Activated CD4-positive, alpha-beta T cell treated with anti-CD3 and anti-CD28 coated beads for 36 hours (primary cell): ENCODE data around the gene RPTN. TPM values are rescaled to one million over a fixed set of nuclear protein-coding genes. Genes with fewer than 3 reads are reported as not detected.
A peak's percentile ranks its signal among the peaks of the same experiment; 100 is the strongest.

Source experiments
- ATAC-seq: fragments of 200-7000 bp; cut with Tn5 transposase; one replicate; pipeline ENCODE4 v1.10.0; 2021; ENCODE audit warnings: mild to moderate bottlenecking, moderate library complexity
- CTCF ChIA-PET: fragments of 350-600 bp; sonication (Branson Sonifier 250); formaldehyde crosslinking; loops from one replicate; lab custom pipeline; 2021; ENCODE audit warnings: antibody characterized with exemption; lab: Charles Lee
- POLR2A ChIA-PET: fragments of 350-600 bp; sonication (Branson Sonifier 250); formaldehyde crosslinking; loops from one replicate; lab custom pipeline; 2021; ENCODE audit warnings: antibody characterized with exemption, inconsistent platforms; lab: Charles Lee
- DNase-seq: peaks from one replicate; pipeline ENCODE4 v3.0.0-alpha.2; 2020
- H3K27ac Mint-ChIP-seq: one replicate; pipeline ENCODE4 v1.8.0; 2021; ENCODE audit warnings: mixed read lengths
- H3K27me3 Mint-ChIP-seq: one replicate; pipeline ENCODE4 v1.8.0; 2021; ENCODE audit warnings: mixed read lengths
- H3K36me3 Mint-ChIP-seq: one replicate; pipeline ENCODE4 v1.8.0; 2021; ENCODE audit warnings: low read depth, mixed read lengths
- H3K4me1 Mint-ChIP-seq: one replicate; pipeline ENCODE4 v1.8.0; 2021; ENCODE audit warnings: mixed read lengths
- H3K4me3 Mint-ChIP-seq: one replicate; pipeline ENCODE4 v1.8.0; 2021; ENCODE audit warnings: mild to moderate bottlenecking, moderate library complexity, mixed read lengths
- H3K9me3 Mint-ChIP-seq: one replicate; pipeline ENCODE4 v1.8.0; 2021; ENCODE audit warnings: low read depth, mixed read lengths
- intact Hi-C, 2 experiments: fragments of 100-400 bp; cut with DNase I in 1 of 2; cut with micrococcal nuclease in 1 of 2; formaldehyde crosslinking; loops; one replicate each; pipeline versions ENCODE4 v1.14.2 to v1.15.1; 2022 to 2024; cut with DNase I, micrococcal nuclease
- total RNA-seq, 2 experiments: library from RNA; stranded (reverse); gene quantifications; one replicate each; pipeline ENCODE4 v1.2.3, GENCODE V29; 2021

The RPTN gene, protein sequence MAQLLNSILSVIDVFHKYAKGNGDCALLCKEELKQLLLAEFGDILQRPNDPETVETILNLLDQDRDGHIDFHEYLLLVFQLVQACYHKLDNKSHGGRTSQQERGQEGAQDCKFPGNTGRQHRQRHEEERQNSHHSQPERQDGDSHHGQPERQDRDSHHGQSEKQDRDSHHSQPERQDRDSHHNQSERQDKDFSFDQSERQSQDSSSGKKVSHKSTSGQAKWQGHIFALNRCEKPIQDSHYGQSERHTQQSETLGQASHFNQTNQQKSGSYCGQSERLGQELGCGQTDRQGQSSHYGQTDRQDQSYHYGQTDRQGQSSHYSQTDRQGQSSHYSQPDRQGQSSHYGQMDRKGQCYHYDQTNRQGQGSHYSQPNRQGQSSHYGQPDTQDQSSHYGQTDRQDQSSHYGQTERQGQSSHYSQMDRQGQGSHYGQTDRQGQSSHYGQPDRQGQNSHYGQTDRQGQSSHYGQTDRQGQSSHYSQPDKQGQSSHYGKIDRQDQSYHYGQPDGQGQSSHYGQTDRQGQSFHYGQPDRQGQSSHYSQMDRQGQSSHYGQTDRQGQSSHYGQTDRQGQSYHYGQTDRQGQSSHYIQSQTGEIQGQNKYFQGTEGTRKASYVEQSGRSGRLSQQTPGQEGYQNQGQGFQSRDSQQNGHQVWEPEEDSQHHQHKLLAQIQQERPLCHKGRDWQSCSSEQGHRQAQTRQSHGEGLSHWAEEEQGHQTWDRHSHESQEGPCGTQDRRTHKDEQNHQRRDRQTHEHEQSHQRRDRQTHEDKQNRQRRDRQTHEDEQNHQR
- not detected for total RNA-seq

DNA sequence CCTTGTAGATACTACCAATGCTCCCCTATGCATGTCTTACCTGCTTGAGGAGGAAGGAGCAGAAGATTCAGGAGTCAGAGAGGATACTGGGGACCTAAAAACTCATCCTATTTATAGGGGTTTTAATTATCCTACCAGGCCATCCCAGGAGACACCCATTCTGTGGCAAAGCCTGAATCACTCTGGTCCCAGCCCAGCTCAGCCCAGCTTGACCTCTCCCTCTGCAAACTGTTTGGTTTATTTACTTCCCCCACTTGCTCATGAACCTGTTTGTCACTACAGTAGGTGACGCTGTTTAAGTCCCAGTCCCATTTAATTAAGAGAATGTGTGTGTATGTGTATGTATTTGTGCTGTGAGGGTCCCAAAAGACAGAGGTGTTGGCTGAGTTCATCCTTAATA lies at the start of gene RPTN:
RPTN (minus strand) TSS at position 85 of the 400 bp plus-strand sequence. CDS start 1,339 bp downstream, outside the sequence.
- Mint-ChIP-seq H3K4me1 (no peaks in the 10 kb centered on the region), H3K4me3 (no peak within 1 kb of the TSS), H3K27ac (no peak within 1 kb of the TSS), H3K9me3 (no peaks in the 10 kb centered on the region), H3K27me3 (peaks cover 2% of the 10 kb centered on the region), H3K36me3 (no peaks in the 10 kb centered on the region)
- CTCF ChIA-PET = interaction anchor here (1.5 to 2.3 kb wide), 2 partner anchors 10 to 106 kb away, joined by 3 to 6 read pairs; no protein-coding TSS in a partner anchor
- intact Hi-C loops = no loop called here
- ATAC-seq = no peak
- DNase-seq = no peak
- POLR2A ChIA-PET = no interaction called here

DNA sequence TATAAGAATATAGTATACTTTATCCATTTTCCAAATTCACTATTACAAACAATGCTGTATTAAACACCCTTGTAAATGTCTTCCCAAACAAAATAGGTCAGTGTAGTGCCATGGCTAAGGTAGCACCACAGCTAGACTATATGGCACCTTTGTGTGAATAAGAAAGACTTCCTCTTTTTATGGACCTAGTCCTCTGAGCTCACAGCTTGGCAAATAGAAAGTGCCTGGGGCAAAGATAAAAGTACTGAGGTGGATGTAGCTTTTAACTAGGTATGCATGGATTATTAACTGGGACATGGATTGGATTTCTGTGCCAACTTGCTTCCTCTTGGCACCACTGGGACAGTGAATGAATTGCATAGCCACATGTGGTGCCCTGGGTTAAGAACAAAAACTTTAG lies 40.0 kb upstream of the RPTN start:
- H3K27me3 Mint-ChIP-seq = peaks cover 11% of the 10 kb centered on the region
- intact Hi-C loops = no loop called here
- no peak overlapping the region for H3K4me3 Mint-ChIP-seq
- no peak overlapping the region for H3K27ac Mint-ChIP-seq
- no peak for DNase-seq
- ATAC-seq = no peak
- H3K9me3 Mint-ChIP-seq = no peaks in the 10 kb centered on the region
- H3K36me3 Mint-ChIP-seq = no peaks in the 10 kb centered on the region
- ChIA-PET CTCF (interaction anchor here (1.0 to 1.5 kb wide), 3 partner anchors 10 to 271 kb away, joined by 3 to 7 read pairs (median 4); no protein-coding TSS in a partner anchor), POLR2A (no interaction called here)
- H3K4me1 Mint-ChIP-seq = no peaks in the 10 kb centered on the region

DNA sequence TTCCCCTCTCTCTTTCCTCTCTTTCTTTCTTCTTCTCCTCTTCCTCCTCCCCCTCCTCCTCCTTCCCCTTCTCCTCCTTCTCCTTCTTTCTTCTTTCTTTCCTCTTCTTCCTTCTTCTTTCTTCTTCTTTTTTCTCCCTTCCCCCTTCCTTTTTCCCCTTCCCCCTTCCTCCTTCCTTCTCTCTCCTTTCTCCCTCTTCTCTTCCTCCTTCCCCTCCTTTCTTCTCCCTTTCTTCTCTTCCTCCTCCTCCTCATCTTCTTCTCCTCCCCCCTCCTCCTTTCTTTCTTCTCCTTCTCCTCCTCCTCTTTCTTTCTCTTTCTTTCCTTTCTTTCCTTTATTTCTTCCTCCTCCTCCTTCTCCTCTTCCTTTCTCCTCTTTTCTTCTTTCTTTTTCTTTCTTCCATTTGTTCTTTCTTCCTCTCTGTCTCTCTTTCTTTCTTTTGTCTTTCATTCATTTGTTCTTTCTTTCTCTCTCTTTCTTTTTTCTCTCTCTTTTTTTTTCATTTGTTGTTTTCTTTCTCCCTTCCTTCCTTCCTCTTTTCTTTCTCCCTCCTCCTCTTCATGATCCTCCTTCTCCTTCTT lies 38.4 kb upstream of the RPTN start:
- ChIA-PET CTCF (interaction anchor here (0.5 to 1.5 kb wide), 4 partner anchors 8 to 251 kb away, joined by 3 to 7 read pairs (median 4); no protein-coding TSS in a partner anchor), POLR2A (no interaction called here)
- no peak overlapping the region for H3K27ac Mint-ChIP-seq
- H3K9me3 Mint-ChIP-seq = no peaks in the 10 kb centered on the region
- DNase-seq = no peak
- intact Hi-C loops = no loop called here
- H3K27me3 Mint-ChIP-seq = peaks cover 11% of the 10 kb centered on the region
- ATAC-seq = no peak
- no peaks in the 10 kb centered on the region for H3K36me3 Mint-ChIP-seq
- no peak overlapping the region for H3K4me3 Mint-ChIP-seq
- no peaks in the 10 kb centered on the region for H3K4me1 Mint-ChIP-seq

DNA sequence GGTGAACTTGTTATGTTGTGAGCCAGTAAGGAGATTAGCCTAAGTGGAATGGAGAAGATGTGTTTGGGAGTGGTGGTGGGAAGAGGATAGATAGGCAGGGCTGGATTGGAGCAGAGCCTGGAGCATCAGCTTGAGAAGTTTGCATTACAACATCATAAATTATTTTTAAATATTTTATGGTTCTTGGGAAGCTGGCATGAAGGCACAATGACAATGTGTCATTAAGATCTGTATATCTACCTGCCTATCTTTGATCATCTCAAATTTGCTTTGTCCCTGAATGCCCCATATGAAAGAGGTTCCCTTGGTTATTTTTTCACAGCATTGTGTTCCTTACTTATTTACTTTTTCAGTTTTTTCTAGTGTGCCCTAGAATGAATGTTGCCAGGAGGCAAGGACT lies 32.7 kb upstream of the RPTN start:
- intact Hi-C loops = no loop called here
- no peaks in the 10 kb centered on the region for H3K9me3 Mint-ChIP-seq
- H3K4me3 Mint-ChIP-seq = no peak overlapping the region
- H3K27me3 Mint-ChIP-seq = peaks cover 4% of the 10 kb centered on the region
- no peak overlapping the region for H3K27ac Mint-ChIP-seq
- H3K36me3 Mint-ChIP-seq = no peaks in the 10 kb centered on the region
- DNase-seq (no peak), ATAC-seq (no peak)
- CTCF ChIA-PET = interaction anchor here (1.2 to 4.4 kb wide), 3 partner anchors 10 to 267 kb away, joined by 3 to 35 read pairs (median 5); no protein-coding TSS in a partner anchor
- H3K4me1 Mint-ChIP-seq = peaks cover 5% of the 10 kb centered on the region
- POLR2A ChIA-PET = interaction anchor here (0.7 kb wide), 1 partner anchor 251 kb away, joined by 3 read pairs; no protein-coding TSS in a partner anchor

DNA sequence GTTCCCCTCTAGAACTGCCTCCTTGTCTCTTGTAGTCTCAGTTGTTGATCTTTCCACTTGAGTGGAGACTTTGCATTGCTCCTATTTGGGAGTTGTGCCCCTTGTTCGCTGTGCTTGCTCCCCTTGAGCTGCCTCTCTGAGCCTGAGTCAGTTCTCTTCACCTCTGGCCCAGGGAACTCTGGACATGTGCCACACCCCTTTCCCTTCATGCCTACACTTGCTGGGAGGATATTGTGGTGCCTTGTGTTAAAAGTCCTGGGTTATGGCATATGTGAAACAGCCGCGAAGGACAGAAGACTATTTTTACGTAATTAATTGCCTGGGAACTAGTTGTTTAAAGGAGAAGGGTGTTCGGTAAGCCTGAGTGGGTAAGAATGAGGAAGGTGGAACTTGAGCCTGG lies 32.2 kb upstream of the RPTN start:
- POLR2A ChIA-PET = no interaction called here
- no peaks in the 10 kb centered on the region for H3K36me3 Mint-ChIP-seq

DNA sequence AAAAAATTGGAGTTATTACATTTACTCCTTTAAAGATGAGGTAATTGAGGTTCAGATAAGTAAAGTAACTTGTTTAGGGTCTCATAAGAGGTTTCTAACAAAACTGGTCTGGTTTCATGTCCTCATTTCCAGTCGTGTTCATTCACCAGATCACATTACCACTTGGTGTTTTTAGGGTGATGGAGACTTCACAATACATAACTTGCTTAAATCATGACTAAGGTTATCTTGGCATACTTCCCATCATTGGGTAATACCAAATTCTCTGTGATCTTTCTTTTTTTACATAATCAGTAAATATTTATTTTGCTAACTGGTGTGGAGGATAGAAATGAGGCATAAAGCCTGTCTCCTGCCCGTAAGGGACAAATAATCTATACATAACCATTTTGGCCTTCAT lies 31.6 kb upstream of the RPTN start:
- no peak overlapping the region for H3K27ac Mint-ChIP-seq
- H3K4me3 Mint-ChIP-seq = no peak overlapping the region
- CTCF ChIA-PET = interaction anchor here (0.8 to 4.4 kb wide), 3 partner anchors 16 to 268 kb away, joined by 4 to 35 read pairs (median 5); no protein-coding TSS in a partner anchor
- H3K9me3 Mint-ChIP-seq = no peaks in the 10 kb centered on the region
- intact Hi-C loops = loop anchor here in 1 of 2 experiments (1.0 kb wide), 1 partner anchor 157 kb away; no protein-coding TSS in a partner anchor
- no peaks in the 10 kb centered on the region for H3K36me3 Mint-ChIP-seq
- peaks cover 5% of the 10 kb centered on the region for H3K4me1 Mint-ChIP-seq
- peaks cover 4% of the 10 kb centered on the region for H3K27me3 Mint-ChIP-seq
- DNase-seq (no peak), ATAC-seq (no peak)
- POLR2A ChIA-PET = no interaction called here

More for the DNA sequence above, 32.2 kb upstream of the RPTN start:
- Mint-ChIP-seq H3K27ac (no peak overlapping the region), H3K27me3 (peaks cover 4% of the 10 kb centered on the region), H3K4me1 (peaks cover 5% of the 10 kb centered on the region), H3K9me3 (no peaks in the 10 kb centered on the region), H3K4me3 (no peak overlapping the region)
- intact Hi-C loops = no loop called here
- CTCF ChIA-PET = interaction anchor here (0.8 to 4.4 kb wide), 3 partner anchors 16 to 268 kb away, joined by 4 to 35 read pairs (median 5); no protein-coding TSS in a partner anchor
- DNase-seq = no peak
- ATAC-seq = no peak

DNA sequence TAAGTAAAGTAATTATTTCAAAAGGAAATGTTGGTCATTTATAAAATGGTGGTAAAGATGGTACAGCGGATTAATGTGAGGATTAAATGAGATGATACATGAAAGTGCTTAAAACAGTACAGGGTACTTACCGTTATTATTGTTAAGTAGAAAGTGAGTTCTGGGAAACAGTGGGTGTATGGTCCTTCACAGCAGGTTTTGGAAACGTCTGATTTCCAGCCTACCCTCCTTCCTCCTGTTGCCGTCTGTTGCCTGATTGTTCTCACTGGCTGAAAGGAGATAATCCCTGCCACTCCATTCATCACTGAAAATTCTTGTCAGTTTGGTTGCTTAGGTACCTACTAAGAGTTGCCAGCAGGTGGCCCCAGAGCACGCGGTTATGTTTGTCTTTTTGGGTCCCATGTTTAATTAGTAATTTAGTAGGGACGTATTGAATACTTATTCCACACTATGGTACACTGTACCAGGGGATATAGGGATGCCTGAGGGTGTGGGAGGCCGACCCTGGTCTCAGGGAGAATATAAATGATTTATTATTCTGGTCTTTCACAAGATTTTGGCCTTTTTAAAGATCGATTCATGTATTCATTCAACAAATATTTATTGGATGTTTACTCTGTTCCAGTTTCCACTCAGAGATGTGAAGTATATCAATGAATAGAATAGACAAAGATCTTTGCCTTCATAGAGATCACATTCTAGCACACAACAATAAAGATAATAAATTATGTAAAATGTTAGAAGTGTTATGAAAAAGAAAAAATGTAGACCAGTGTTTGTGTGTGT lies 30.8 kb upstream of the RPTN start:
- Mint-ChIP-seq H3K27ac (peak overlapping the region; percentile 48), H3K36me3 (no peaks in the 10 kb centered on the region), H3K27me3 (peaks cover 11% of the 10 kb centered on the region), H3K4me3 (peak overlapping the region; percentile 65), H3K4me1 (peaks cover 8% of the 10 kb centered on the region), H3K9me3 (no peaks in the 10 kb centered on the region)
- intact Hi-C loops = loop anchor here (1.0 to 10.0 kb wide), 10 partner anchors 79 to 343 kb away; no protein-coding TSS in a partner anchor
- ChIA-PET CTCF (interaction anchor here (0.7 to 9.3 kb wide), 29 partner anchors 9 to 1102 kb away, joined by 3 to 193 read pairs (median 6); no protein-coding TSS in a partner anchor), POLR2A (no interaction called here)
- ATAC-seq = peak; percentile 76
- DNase-seq = peak; percentile 83

DNA sequence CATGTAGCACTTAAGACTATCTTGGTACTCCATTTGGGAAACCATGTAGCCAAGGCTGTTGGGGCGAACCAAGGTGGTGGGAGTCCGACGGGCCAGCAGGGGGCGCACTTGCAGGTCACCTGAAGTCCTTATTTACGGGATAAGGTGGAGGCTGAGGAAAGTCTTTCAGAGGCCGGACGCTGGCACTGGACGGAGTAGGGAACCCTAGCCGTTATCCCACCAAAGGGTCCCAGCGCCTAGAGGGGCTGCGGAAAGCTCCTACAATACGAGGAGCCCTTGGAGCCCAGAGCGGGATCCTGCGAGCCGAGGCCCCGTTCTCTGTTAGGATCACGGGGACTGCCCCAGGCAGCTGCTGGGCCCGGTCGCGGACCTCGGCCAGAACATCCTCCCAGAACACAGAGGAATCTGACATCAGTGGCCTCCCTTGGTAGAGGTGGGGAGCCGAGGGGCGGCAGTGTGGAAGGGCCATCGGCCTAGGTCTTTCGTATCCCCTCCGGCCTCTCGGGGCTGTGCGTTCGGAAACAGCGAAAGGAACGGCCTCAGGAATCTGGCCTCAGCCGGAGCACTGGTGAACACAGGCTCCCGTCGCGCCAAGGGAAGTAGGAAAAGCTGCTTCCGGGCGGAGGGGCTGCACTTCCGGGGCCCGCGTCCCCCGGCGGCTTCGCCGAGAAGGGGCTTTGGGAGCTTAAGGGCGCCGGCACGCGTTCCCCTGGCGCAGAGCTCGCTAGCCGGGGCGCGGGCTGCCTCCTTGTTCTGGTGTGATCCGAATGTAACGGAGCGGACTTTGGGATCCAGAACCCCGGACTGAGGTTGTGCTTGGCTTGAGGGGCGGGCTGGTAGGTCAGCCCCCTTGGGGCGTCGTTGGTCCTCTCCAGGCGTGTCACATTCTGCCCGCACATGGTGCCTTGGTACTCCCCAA lies 29.9 kb upstream of the RPTN start:
- Mint-ChIP-seq H3K9me3 (no peaks in the 10 kb centered on the region), H3K36me3 (no peaks in the 10 kb centered on the region), H3K27me3 (peaks cover 17% of the 10 kb centered on the region), H3K4me3 (peak overlapping the region; percentile 65), H3K27ac (peak overlapping the region; percentile 48), H3K4me1 (peaks cover 8% of the 10 kb centered on the region)
- DNase-seq (peak; percentile 91), ATAC-seq (peak; percentile 66)
- intact Hi-C loops = loop anchor here (1.0 to 10.0 kb wide), 10 partner anchors 78 to 344 kb away; no protein-coding TSS in a partner anchor
- ChIA-PET CTCF (interaction anchor here (0.7 to 9.3 kb wide), 33 partner anchors 9 to 1103 kb away, joined by 3 to 193 read pairs (median 5); partner anchors contain the start of gene S100A11), POLR2A (interaction anchor here (0.7 kb wide), 1 partner anchor 269 kb away, joined by 3 read pairs; no protein-coding TSS in a partner anchor)

DNA sequence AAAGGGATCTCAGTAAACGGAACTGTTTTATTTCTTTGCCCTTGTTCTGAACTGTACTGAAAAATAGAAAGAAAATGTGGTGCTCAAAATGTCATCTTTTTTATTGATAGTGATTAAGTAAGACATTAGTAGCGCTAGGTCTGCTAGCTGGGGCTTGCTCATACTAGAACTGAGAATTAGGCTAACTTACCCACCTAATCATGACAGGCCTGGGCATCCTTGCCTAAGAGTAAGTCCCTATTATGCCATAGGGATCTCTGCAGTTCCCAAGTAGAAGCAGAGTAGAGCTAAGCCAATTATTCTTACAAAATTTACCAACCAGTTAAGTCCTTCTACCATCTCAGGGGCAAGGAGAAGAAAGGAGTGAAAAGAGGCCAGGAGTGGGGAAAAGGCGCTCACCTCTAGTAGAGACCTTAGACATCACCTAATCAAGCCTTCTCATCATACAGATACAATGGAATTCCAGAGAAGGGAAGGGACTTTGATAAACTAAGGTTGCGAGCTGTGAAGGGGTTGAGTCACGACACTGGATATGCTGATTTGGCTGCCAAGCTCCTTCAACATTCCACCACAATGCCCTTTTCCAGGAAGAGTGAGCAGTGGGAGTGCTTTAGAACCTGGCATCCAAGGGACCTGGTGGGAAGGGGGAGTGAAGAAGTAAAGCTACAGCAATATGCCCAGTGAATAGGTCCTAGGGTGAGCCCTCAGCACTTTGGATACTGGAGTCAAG lies 27.7 kb upstream of the RPTN start:
- ChIA-PET CTCF (interaction anchor here (0.6 to 10.3 kb wide), 17 partner anchors 11 to 654 kb away, joined by 3 to 193 read pairs (median 4); no protein-coding TSS in a partner anchor), POLR2A (no interaction called here)
- intact Hi-C loops = loop anchor here (5.0 to 10.0 kb wide), 4 partner anchors 222 to 299 kb away; no protein-coding TSS in a partner anchor
- Mint-ChIP-seq H3K4me3 (no peak overlapping the region), H3K4me1 (peaks cover 8% of the 10 kb centered on the region), H3K27me3 (peaks cover 18% of the 10 kb centered on the region), H3K9me3 (no peaks in the 10 kb centered on the region), H3K27ac (no peak overlapping the region), H3K36me3 (no peaks in the 10 kb centered on the region)
- ATAC-seq = no peak
- no peak for DNase-seq
